IPS DF 4.7 (cell line): Measurements from ENCODE around the gene PSMA6.
"Not testable (repeated sequence)": the region's sequence is repeated elsewhere in the genome, so short reads cannot be mapped to it uniquely, and the experiment has no call there.

ENCODE experiments used
- DNase-seq: peaks from one replicate; pipeline ENCODE4 v3.0.0-alpha.2; 2013; ENCODE audit warnings: low spot score; ENCODE audit errors: extremely low read depth

The PSMA6 gene

GRCh38 chr14:35292051-35292769, at the start of gene PSMA6:
TSS of gene PSMA6 (plus strand) at chr14:35292382. CDS start at chr14:35292477, 95 bp downstream.
- DNase-seq = peak; percentile 91

GRCh38 chr14:35242599-35243311, 49.4 kb upstream of the PSMA6 start:
- no peak for DNase-seq

- DNase-seq = no peak
Observed at GRCh38 chr14:35243956-35244355, 48.2 kb upstream of the PSMA6 start.

- no peak for DNase-seq
Observed at GRCh38 chr14:35244542-35244941, 47.6 kb upstream of the PSMA6 start.

- DNase-seq = no peak
Observed at GRCh38 chr14:35245051-35245450, 47.1 kb upstream of the PSMA6 start.

- no peak for DNase-seq
Observed at GRCh38 chr14:35247777-35248475, 44.3 kb upstream of the PSMA6 start.

GRCh38 chr14:35248476-35248788, 43.8 kb upstream of the PSMA6 start:
- no peak for DNase-seq

GRCh38 chr14:35250319-35250718, 41.9 kb upstream of the PSMA6 start:
- DNase-seq = no peak

- no peak for DNase-seq
Observed at GRCh38 chr14:35252451-35252868, 39.7 kb upstream of the PSMA6 start.

GRCh38 chr14:35253056-35253455, 39.1 kb upstream of the PSMA6 start:
- DNase-seq = not testable (repeated sequence)

GRCh38 chr14:35254034-35254622, 38.1 kb upstream of the PSMA6 start:
- not testable (repeated sequence) for DNase-seq

GRCh38 chr14:35254736-35255135, 37.4 kb upstream of the PSMA6 start:
- DNase-seq = no peak

GRCh38 chr14:35255711-35256110, 36.5 kb upstream of the PSMA6 start:
- no peak for DNase-seq

- no peak for DNase-seq
Observed at GRCh38 chr14:35257809-35258208, 34.4 kb upstream of the PSMA6 start.

- DNase-seq = no peak
Observed at GRCh38 chr14:35258420-35258819, 33.8 kb upstream of the PSMA6 start.

- DNase-seq = no peak
Observed at GRCh38 chr14:35261774-35262173, 30.4 kb upstream of the PSMA6 start.

GRCh38 chr14:35262436-35262835, 29.7 kb upstream of the PSMA6 start:
- DNase-seq = no peak

- DNase-seq = no peak
Observed at GRCh38 chr14:35268946-35269345, 23.2 kb upstream of the PSMA6 start.

GRCh38 chr14:35274805-35275204, 17.4 kb upstream of the PSMA6 start:
- DNase-seq = no peak

GRCh38 chr14:35277179-35277578, 15.0 kb upstream of the PSMA6 start:
- DNase-seq = no peak

- no peak for DNase-seq
Observed at GRCh38 chr14:35279369-35279768, 12.8 kb upstream of the PSMA6 start.

GRCh38 chr14:35281341-35281740, 10.8 kb upstream of the PSMA6 start:
- no peak for DNase-seq
